OCI-M1 (cell line): ENCODE data around the gene LPIN3.

Experiments used
- DNase-seq: peaks from one replicate; lab custom pipeline; 2025; lab: John Stamatoyannopoulos, UW

LPIN3 gene

DNA sequence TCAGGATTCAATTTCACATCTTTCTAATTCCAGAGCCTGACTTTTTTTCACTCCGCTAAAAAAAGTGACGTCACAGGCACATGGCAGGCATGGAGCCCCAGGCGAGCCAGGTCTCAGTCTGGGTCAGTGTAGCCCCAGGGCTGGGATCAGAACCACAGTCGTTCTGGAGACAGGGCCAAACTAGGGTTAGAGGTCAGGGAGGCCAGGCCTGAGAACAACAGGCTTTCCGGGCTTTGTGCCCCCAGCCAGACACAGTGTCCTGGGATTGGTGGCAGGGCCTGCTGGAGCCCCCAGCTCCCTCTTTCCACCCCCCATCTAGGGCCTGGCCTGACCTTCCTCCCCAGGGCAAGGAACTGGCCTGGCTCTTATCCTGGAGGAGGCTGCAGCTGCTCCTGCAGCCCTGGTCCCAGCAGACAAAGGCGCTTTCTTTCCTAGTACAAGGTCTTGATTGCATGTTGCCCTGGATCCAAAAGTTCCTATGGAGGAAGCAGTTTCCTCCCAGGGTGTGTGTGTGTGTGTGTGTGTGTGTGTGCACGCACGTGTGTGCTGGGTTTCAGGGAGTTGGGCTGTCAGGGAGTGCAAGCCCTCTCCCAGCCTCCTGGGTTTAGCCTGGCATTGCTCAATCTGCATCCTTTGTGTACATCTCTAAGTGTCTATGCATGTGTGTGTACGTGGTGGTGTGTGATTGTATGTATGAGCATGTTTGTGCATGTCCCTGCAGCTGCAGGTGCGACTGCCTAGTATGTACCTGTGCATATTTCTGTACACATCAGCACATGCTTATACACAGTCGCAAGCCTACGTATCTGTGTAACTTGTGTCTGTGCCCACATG lies 52.5 kb downstream of the LPIN3 start:
- no peak for DNase-seq

DNA sequence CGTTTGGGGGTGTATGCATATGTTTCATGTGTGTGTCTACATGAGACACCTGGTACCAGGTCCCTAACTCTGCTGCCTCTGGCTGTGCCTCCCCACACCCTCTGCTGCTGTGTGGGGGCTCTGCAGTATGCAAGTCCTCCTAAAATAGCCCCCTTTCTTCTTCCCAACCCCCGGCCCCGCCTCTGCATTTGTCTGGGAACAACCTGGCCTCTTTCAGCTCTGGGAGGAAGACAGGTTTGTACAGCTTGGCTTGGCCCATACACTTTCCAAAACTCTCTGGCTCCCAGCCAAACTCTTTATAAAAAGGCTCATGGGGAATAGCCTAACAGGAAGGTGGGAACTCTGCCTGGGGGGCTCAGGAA lies 53.1 kb downstream of the LPIN3 start:
- DNase-seq: no peak

DNA sequence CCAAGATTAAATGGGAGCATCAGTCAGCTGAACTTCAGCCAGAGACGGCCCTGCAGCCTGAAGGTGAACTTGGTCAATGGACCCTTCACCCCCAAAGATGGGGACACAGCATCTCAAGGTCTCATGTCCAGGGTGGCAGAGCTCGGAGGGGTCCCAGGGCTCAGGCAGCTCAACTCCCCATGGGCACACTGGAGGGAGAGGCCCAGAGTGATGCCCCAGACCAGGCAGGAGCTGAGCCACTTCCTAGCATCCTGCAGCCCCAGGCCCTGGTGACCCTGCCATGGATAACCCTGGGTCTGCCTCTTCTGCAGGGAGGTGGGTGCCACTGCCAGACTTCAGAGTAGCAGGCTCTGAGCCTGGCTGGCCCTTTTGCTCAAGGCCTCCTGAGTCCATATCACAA lies 53.5 kb downstream of the LPIN3 start:
- DNase-seq: no peak

DNA sequence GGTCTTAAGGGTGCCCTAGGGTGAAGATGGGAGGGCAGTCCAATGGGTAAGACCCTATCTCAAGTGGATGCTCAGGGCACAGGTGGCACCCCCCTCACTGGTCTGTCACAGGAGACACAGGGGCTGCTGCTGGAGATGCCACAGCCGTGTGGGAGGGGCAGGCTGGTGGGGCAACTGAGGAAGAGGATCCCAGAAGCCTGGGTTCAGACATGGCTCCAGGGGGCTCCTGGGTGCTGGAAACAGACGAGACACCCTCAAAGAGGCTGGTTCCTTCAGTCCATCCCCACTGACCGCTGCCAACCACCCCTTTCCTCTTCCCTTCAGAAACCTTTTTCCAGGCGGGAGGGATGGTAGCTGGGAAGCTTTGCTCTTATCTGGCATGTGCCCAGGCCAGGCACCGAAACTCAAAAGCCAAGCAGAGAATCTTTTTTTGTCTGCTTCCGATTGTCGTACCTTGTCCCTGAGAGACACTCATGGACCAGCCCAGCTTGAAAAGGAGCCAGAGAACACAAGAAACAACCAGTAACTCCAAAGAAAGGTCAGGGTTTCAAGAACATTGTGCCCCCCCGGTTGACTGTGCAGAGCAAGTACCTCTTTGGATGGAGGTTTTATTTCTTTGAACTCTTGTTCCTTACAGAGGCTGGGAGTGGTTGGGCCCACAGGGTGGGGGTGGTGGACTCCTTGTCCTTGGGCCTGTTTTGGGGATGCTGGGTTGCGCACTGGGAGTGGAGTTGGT lies 54.5 kb downstream of the LPIN3 start:
- DNase-seq: no peak

DNA sequence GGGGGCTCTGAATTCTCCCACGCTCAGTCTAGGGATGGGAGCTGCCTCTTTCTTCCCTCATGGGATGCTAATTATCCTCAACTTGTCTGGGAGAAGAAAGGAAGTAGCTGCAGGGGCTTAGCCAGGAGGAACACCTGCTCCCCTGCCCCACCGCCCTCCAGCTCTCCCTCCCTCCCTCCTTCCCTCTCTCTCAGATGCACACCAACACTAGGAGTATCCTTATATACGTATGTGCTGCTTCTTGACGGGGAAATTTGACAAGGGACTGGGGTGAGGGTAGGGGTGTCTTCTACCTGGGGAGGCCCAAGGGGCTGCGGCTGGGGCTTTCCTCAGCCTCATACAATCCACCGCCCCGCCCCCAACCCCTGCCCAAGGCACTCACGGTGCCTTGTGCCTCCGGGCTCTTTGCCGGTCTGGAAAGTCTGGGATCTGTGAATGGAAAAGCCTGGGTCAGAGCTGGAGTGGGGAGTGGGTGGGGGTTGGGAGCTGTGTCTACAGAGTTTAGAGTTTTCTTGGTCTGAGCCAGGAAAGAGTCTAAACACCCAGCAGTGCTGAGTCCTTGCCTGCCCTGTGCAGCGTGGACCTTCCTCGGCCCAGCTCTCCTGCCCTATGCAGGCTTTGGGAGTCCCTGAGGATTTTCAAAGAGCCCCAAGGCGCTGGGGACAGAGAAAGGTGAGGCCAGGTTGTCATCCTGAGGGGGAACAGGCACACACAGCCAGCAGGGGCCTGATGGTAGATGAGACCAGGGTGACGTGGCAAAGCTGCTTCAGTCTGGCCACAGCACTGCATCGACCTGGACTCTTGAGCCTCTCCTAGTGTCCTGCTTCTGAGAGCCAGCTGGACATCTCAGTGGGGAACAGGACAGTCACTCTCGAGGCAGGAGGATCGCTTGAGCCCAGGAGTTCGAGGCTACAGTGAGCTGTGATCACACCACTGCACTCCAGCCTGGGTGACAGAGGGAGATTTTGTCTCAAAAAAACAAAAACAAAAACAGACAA lies 55.3 kb downstream of the LPIN3 start:
- DNase-seq: no peak

DNA sequence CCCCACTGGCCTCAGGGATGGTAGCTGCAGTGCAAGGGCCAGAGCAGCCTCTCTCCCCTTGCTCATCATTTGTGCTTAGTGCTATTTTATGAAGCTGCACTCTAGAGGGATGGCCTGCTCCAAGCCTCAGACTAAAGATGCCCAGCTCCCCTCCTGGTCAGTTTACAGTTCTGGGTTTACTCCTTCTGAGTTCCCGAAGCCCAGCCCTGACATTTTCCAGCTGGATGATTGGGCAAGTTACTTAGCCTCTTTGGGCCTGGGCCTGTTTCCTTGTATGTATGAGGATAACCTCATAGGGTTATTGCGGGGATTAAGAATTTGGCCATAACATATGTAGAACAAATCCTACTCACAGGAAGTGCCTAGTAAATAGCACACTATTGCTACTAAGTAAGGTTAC lies 57.8 kb downstream of the LPIN3 start:
- DNase-seq: no peak

DNA sequence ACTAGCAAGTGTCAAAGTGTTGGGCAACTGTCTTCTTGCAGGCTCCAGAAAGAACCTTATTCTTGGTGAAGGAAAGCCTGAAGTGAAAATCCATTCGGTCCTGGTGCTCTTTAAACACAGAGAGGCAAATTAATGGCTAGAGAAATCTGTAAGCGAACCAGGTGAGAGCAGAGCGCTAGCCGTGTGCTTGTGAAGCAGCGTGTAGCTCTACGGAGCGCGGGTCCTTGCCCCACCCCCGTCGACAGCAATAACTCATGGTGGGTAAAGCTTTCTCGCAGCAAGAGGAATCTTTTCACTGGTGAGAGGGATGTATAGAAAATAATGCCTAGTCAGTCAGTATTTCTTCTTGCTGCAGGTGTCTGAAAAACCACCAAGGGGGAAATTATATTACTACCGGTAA lies 63.0 kb downstream of the LPIN3 start:
- DNase-seq: no peak

DNA sequence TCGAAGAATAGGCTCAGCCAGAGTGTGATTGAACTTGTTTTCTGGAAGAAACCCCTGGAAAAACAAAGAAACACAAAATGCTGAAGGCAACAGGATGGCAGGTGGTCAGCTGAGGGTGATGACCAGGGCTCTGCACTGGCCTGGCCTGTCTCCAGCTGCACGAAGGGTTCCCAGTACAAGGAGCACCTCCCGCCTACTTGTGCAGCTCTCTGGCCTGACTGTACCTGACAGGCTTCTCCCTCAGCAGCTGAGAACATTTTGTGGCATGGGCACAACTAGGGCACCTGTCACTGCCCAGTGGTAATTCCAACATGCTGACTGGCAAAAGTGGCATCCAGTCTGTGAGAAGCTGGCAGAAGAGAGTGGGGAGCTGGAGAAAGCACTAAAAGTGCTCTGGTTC lies 64.8 kb downstream of the LPIN3 start:
- DNase-seq: no peak

DNA sequence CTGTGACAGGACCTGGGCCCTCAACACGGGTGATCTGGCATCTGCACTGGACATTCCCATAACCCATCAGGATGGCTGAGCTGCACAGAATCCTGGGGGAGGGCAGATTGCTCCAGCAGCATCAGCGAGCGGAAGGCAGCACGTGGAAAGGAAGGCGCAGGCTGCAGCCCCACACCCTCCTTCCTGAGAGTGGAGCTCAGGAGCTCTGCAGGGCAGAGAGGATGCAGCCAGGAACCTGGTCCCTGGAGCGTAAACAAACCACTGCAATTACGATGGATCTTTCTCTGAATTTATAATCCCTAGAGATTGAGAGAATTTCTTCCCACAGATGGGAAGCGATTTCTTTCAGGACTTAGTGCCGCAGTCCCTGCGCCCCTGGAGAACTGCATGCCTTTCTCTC lies 65.7 kb downstream of the LPIN3 start:
- DNase-seq: no peak

DNA sequence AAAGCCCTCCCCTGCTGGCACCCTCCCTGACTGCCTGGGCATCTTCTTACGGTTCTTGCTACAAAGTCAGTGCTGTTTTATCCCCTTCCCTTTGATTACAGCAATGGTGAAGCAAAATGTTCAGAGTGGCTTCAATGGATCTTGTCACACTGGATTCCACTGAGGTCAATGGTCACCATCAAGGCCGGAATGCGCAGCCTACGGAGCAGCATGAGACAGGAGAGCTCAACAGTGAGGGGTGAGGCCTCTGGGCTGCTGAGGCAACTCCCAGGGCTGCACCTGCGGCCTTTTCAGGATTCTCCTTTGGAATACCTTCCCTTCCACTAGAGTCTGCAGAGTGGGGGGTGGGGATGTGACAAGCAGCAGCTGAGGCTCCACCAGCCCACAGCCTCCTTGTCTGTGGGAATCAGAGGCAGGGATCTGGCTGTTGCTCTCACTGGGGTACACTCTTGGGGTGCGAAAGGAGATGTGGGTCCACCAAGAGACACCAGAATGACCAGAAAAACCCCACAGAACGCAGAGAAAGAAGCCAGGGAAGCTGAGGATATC lies 66.3 kb downstream of the LPIN3 start:
- no peak for DNase-seq

DNA sequence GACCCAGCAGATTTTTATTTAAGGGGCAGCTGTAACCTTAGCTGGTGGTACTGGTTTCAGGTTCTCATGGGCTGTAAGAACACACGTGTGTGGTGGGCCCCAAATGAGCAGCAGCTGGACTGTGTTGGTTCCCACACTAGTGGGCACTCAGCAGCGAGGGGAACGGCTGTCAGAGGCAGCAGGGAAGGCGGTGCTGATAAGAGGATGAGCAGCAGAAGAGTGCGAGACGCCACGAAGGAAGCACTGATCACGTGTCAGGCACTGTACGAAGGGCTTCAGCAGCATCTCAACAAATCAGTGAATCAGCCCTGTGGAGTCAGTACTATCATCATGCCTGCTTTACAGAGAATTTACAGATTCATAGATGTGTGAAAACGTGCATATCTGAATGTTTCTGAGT lies 67.0 kb downstream of the LPIN3 start:
- peak; percentile 61 for DNase-seq

DNA sequence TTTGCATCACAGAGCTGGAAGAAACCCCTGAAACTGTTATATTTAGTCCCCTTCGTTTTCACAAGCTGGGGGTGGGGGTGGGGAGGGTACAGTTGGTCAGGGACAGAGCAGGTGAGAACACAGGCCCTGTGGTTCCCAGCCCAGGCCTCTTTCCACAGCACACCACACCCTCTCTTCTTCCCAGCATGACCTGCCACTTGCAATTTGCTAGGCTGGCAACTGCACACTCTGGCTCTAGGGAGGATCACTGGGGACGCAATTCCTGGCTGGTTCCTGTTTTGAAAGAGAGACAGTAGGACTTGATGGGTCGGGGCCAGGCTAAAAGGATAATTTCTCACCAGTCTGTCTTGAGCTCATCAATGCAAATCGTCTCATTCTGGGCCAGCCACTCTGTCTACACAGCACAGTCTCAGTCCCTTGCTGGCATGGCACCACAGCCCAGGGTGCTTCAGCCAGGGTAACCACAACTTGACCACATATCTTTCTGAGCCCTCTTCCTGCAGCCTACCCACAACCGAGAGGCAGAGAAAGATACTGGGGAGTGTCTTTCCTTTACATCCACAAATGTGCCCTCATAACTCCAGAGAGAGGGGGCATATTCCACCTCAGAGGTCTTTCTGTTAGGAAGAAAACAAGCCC lies 67.7 kb downstream of the LPIN3 start:
- peak; percentile 67 for DNase-seq

DNA sequence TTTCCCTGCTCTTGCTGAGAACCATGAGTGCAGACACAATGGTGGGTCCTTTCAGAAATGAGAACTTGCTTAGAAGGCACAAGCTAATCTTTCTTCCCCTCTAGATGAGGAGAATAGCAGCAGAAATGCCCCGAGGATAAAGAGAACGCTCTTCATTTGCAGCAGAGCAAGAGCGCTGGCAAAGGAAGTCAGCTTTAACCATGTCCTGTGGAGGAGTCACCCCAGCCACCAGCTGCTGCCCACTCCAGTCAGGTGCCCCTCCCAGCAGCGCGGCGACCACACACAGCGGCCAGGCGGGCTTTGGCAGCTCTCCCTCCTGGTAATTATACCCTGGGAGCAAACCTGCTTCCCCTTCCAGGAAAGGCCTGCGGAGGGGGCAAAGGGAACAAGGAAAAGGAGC lies 68.4 kb downstream of the LPIN3 start:
- no peak for DNase-seq
